Ishikawa (cell line): ENCODE data around the gene METAP2.

Experiments
- CEBPB ChIP-seq: IDR thresholded peaks from 2 replicates; pipeline ENCODE4 v1.6.1; 2012
- EP300 ChIP-seq: IDR thresholded peaks from 2 replicates; pipeline ENCODE4 v1.6.1; 2012; ENCODE audit warnings: borderline replicate concordance
- FOXM1 ChIP-seq: IDR thresholded peaks from 2 replicates; pipeline ENCODE4 v1.6.1; 2012; ENCODE audit warnings: low read depth, borderline replicate concordance
- RAD21 ChIP-seq: IDR thresholded peaks from 2 replicates; pipeline ENCODE4 v1.6.1; 2012; ENCODE audit warnings: low read depth
- TAF1 ChIP-seq: IDR thresholded peaks from 2 replicates; pipeline ENCODE4 v1.6.1; 2012; ENCODE audit warnings: low read depth, mild to moderate bottlenecking
- TCF12 ChIP-seq: IDR thresholded peaks from 2 replicates; pipeline ENCODE4 v1.6.1; 2012; ENCODE audit warnings: low read depth
- TEAD4 ChIP-seq: IDR thresholded peaks from 2 replicates; pipeline ENCODE4 v1.6.1; 2012
- TF ChIP-seq, protein P1 (sequence below): IDR thresholded peaks from 2 replicates; pipeline ENCODE4 v1.6.1; 2012
- TF ChIP-seq, protein P2 (sequence below): IDR thresholded peaks from 2 replicates; pipeline ENCODE4 v1.6.1; 2012; ENCODE audit warnings: low read depth, mild to moderate bottlenecking

DNA sequence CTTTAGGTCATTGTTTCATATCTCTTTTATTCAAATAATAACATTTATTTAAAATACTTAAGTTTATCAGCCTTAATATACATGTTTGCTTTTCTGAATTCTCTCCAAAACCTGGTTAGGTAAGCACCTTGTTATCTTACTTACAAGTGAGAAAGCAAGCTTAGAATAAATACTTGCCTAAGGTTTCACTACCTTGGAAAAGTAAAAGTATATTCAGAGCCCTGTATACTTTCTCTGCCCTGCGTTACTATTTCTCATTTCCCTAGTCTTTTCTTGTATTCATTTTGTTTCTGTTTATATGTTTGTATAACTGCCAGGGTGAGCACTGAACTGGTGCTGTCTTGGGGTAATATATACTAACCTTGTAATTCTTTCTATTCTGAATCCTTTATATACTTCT lies 21.5 kb downstream of the METAP2 start:
- TF ChIP-seq TCF12, result no peak
- no peak for TF ChIP-seq EP300
- TF ChIP-seq, protein P1, sequence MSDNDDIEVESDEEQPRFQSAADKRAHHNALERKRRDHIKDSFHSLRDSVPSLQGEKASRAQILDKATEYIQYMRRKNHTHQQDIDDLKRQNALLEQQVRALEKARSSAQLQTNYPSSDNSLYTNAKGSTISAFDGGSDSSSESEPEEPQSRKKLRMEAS, result no peak
- TF ChIP-seq, protein P2, sequence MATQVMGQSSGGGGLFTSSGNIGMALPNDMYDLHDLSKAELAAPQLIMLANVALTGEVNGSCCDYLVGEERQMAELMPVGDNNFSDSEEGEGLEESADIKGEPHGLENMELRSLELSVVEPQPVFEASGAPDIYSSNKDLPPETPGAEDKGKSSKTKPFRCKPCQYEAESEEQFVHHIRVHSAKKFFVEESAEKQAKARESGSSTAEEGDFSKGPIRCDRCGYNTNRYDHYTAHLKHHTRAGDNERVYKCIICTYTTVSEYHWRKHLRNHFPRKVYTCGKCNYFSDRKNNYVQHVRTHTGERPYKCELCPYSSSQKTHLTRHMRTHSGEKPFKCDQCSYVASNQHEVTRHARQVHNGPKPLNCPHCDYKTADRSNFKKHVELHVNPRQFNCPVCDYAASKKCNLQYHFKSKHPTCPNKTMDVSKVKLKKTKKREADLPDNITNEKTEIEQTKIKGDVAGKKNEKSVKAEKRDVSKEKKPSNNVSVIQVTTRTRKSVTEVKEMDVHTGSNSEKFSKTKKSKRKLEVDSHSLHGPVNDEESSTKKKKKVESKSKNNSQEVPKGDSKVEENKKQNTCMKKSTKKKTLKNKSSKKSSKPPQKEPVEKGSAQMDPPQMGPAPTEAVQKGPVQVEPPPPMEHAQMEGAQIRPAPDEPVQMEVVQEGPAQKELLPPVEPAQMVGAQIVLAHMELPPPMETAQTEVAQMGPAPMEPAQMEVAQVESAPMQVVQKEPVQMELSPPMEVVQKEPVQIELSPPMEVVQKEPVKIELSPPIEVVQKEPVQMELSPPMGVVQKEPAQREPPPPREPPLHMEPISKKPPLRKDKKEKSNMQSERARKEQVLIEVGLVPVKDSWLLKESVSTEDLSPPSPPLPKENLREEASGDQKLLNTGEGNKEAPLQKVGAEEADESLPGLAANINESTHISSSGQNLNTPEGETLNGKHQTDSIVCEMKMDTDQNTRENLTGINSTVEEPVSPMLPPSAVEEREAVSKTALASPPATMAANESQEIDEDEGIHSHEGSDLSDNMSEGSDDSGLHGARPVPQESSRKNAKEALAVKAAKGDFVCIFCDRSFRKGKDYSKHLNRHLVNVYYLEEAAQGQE, result no peak
- no peak for TF ChIP-seq TAF1
- TF ChIP-seq RAD21, result no peak
- TF ChIP-seq FOXM1, result no peak
- no peak for TF ChIP-seq CEBPB
- no peak for TF ChIP-seq TEAD4
